ENCODE measurements around the gene USP17L22.
"Not testable (repeated sequence)": the region's sequence is repeated elsewhere in the genome, so short reads cannot be mapped to it uniquely, and the experiment has no call there.

DNA sequence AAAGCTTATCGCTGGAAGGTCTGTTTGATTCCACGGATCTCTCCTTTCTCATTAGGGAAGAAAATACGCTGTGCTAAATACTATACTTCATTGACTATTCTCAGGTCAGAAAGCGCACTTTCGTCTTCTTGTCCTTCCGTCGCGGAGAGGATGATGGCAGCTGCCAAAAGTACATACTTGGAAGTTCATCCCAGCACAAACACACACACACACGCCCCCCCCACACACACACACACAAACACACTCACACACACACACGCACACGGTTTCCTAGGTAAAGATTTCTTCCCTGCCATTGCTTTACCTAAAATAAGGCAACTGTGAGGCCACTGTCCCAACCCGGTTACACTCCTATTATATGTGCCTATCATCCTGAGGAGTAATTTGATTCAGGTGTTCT is 29.0 kb upstream of the USP17L22 start:
- TF ChIP-seq, protein P1, sequence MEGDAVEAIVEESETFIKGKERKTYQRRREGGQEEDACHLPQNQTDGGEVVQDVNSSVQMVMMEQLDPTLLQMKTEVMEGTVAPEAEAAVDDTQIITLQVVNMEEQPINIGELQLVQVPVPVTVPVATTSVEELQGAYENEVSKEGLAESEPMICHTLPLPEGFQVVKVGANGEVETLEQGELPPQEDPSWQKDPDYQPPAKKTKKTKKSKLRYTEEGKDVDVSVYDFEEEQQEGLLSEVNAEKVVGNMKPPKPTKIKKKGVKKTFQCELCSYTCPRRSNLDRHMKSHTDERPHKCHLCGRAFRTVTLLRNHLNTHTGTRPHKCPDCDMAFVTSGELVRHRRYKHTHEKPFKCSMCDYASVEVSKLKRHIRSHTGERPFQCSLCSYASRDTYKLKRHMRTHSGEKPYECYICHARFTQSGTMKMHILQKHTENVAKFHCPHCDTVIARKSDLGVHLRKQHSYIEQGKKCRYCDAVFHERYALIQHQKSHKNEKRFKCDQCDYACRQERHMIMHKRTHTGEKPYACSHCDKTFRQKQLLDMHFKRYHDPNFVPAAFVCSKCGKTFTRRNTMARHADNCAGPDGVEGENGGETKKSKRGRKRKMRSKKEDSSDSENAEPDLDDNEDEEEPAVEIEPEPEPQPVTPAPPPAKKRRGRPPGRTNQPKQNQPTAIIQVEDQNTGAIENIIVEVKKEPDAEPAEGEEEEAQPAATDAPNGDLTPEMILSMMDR (IDR thresholded peaks at IDR 0.05), result not testable (repeated sequence)
- TF ChIP-seq POLR2A, POLR2AphosphoS5, EP300 (IDR thresholded peaks at IDR 0.05): not testable (repeated sequence)
